Hepatocyte (in vitro differentiated cells): Measurements from ENCODE around the gene RAD51AP2. TPM values are rescaled to one million over a fixed set of nuclear protein-coding genes. Genes with fewer than 3 reads are reported as not detected.

ENCODE experiments used
- DNase-seq: peaks from one replicate; pipeline ENCODE4 v3.0.0-alpha.2; 2016; ENCODE audit warnings: low spot score
- H2AFZ ChIP-seq: fragments of 200-600 bp; sonication (generic); 2 replicates; pipeline ENCODE4 v1.6.0; 2016; ENCODE audit warnings: antibody characterized with exemption, mild to moderate bottlenecking
- H3K27ac ChIP-seq: fragments of 200-600 bp; sonication (generic); 2 replicates; pipeline ENCODE4 v1.5.1; 2016; ENCODE audit warnings: mild to moderate bottlenecking
- H3K27me3 ChIP-seq: fragments of 200-600 bp; sonication (generic); 2 replicates; pipeline ENCODE4 v1.6.1; 2016
- H3K36me3 ChIP-seq: fragments of 200-600 bp; sonication (generic); replicated peaks from 2 replicates; pipeline ENCODE4 v1.5.1; 2016; ENCODE audit warnings: low read depth; ENCODE audit not compliant: insufficient read depth
- H3K4me1 ChIP-seq: fragments of 200-600 bp; sonication (generic); 2 replicates; pipeline ENCODE4 v1.5.1; 2016; ENCODE audit warnings: mild to moderate bottlenecking, moderate library complexity; ENCODE audit not compliant: insufficient read depth
- H3K4me2 ChIP-seq: fragments of 200-600 bp; sonication (generic); 2 replicates; pipeline ENCODE4 v1.6.0; 2016
- H3K4me3 ChIP-seq: fragments of 200-600 bp; sonication (generic); 2 replicates; pipeline ENCODE4 v1.5.1; 2016; ENCODE audit warnings: mild to moderate bottlenecking
- H3K79me2 ChIP-seq: fragments of 200-600 bp; sonication (generic); 2 replicates; pipeline ENCODE4 v1.6.0; 2017; ENCODE audit warnings: mild to moderate bottlenecking
- H3K9me2 ChIP-seq: fragments of 200-600 bp; sonication (generic); replicated peaks from 2 replicates; pipeline ENCODE4 v1.6.0; 2017; ENCODE audit warnings: mild to moderate bottlenecking; ENCODE audit not compliant: insufficient read depth
- H3K9me3 ChIP-seq: fragments of 200-600 bp; sonication (generic); 2 replicates; pipeline ENCODE4 v1.5.1; 2016; ENCODE audit warnings: low read depth, mild to moderate bottlenecking
- H4K20me1 ChIP-seq: fragments of 200-600 bp; sonication (generic); 2 replicates; pipeline ENCODE4 v1.6.0; 2016; ENCODE audit warnings: mild to moderate bottlenecking; ENCODE audit not compliant: insufficient read depth, poor library complexity, severe bottlenecking
- EZH2 ChIP-seq: fragments of 200-600 bp; sonication (generic); IDR thresholded peaks from 2 replicates; pipeline ENCODE4 v1.6.1; 2016; ENCODE audit warnings: antibody characterized with exemption, mild to moderate bottlenecking, borderline replicate concordance
- EZH2phosphoT487 ChIP-seq: fragments of 200-600 bp; sonication (generic); IDR thresholded peaks from one replicate; pipeline ENCODE4 v1.6.1; 2018; ENCODE audit warnings: antibody characterized with exemption, mild to moderate bottlenecking, low read depth, moderate library complexity; ENCODE audit not compliant: unreplicated experiment, severe bottlenecking
- WGBS: methylation state at CpG from one replicate; pipeline ENCODE4 v1.1.6; 2016; ENCODE audit warnings: low lambda C conversion rate; ENCODE audit errors: missing lambda C conversion rate; 5-methylcytosine and 5-hydroxymethylcytosine counted together
- polyA plus RNA-seq: library from polyadenylated mRNA; unstranded; fragments of >200 nt; fragmentation: Nextera tagmentation; extraction: Ambion mirVana; gene quantifications from 2 replicates; pipeline ENCODE4 v1.2.1, GENCODE V29; 2016
- total RNA-seq: library from RNA; depleted of rRNA; stranded (reverse); fragments of >200 nt; gene quantifications from 2 replicates; pipeline ENCODE4 v1.2.3, GENCODE V29; 2014
- TF ChIP-seq, protein P1 (sequence below): fragments of 200-600 bp; sonication (generic); IDR thresholded peaks from 2 replicates; pipeline ENCODE4 v1.5.1; 2016; ENCODE audit warnings: antibody characterized with exemption, mild to moderate bottlenecking; ENCODE audit not compliant: poor library complexity

The RAD51AP2 gene
- total and polyA plus RNA-seq, 2 experiments from 2014 or later = 0.21 to 0.40 TPM

DNA sequence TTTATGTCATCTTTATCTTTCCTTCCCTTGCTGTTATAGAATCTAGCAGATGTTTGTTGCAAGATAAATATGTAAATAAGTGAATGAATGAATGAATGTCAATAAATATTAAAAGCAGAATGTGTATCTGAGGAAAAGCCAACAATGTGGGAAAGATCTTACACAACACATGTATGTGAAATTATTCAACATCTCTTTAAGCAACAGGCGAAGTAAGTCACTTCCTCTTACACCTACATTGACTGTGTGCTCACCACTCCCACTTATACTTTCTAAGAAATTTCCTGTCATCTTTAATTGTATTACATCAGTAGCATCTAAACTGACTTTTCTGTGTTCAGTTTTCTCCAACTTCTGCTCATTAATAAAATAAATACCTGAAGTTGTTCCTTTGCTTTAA is 43.0 kb downstream of the RAD51AP2 start:
- Histone ChIP-seq H2AFZ (no peak overlapping the region), H3K4me3 (no peak overlapping the region), H3K9me2 (no peaks in the 10 kb centered on the region), H3K4me1 (peaks cover 3% of the 10 kb centered on the region), H3K4me2 (no peak overlapping the region), H3K36me3 (no peaks in the 10 kb centered on the region), H3K79me2 (no peaks in the 10 kb centered on the region), H3K9me3 (peaks cover 3% of the 10 kb centered on the region), H3K27ac (no peak overlapping the region), H3K27me3 (no peaks in the 10 kb centered on the region), H4K20me1 (no peaks in the 10 kb centered on the region)
- TF ChIP-seq EZH2phosphoT487 (no peak), EZH2 (no peak)
- TF ChIP-seq, protein P1, sequence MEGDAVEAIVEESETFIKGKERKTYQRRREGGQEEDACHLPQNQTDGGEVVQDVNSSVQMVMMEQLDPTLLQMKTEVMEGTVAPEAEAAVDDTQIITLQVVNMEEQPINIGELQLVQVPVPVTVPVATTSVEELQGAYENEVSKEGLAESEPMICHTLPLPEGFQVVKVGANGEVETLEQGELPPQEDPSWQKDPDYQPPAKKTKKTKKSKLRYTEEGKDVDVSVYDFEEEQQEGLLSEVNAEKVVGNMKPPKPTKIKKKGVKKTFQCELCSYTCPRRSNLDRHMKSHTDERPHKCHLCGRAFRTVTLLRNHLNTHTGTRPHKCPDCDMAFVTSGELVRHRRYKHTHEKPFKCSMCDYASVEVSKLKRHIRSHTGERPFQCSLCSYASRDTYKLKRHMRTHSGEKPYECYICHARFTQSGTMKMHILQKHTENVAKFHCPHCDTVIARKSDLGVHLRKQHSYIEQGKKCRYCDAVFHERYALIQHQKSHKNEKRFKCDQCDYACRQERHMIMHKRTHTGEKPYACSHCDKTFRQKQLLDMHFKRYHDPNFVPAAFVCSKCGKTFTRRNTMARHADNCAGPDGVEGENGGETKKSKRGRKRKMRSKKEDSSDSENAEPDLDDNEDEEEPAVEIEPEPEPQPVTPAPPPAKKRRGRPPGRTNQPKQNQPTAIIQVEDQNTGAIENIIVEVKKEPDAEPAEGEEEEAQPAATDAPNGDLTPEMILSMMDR = no peak
- 86% methylated on average over 1 of the region's 1 CpG for WGBS
- DNase-seq = no peak

DNA sequence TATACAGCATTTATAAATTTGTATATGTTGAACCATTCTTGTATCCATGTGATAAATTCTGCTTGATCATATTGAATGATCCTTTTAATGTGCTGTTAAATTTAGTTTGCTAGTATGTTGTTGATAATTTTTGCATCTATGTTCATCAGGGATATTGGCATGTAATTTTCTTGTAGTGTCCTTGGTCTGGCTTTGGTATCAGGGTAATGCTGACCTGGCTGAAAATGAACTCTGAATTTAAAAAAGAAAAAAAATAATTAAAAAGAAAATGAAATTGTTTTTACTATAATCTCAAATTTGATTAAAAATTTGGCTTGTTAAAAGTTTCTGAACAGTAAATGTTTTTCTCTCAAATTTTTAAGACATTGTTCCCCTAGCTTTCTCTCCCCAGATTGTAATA is 46.3 kb downstream of the RAD51AP2 start:
- no peaks in the 10 kb centered on the region for H3K36me3 ChIP-seq

DNA sequence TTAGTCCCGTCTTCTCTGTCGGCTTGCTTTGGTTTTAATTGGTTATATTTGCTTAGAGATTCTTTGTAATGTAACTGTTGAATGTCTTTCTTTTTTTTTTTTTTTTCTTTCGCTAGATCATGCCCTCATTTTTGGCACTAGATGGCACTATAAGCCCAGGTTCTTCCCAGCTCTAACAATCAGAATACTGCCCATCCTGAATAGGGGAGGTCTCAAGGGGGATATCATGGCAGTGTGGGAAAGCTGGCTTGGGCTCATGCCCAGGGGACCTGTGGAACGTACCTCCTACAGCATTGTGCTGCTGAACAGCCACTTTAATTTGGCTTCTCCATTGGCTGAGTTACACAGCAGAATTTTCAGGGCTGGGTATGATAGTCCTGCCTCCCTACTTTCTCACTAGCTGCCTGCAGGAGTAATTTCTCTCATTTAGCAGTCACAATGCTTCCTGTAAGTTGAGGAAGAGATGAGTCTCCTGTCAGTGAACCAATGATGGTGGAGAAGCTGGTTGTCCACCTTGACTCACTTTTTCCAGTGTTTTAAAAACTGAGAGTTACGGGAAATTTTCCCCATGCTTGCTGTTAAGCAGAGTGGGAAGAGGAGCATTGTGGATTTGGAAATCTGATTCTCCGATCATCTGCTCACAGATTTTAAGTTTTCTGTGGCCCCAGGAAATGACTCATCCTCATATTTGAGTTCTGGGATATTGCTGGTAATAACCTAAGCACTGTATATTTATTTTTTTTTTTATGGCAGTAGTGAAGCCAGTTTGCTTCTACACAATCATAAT is 47.2 kb downstream of the RAD51AP2 start:
- no peaks in the 10 kb centered on the region for H3K4me1 ChIP-seq
- 79% methylated on average over 6 of the region's 6 CpGs for WGBS
- H3K4me2 ChIP-seq = no peak overlapping the region
- H3K36me3 ChIP-seq = no peaks in the 10 kb centered on the region
- H3K27me3 ChIP-seq = no peaks in the 10 kb centered on the region
- TF ChIP-seq EZH2 (no peak), EZH2phosphoT487 (no peak)
- TF ChIP-seq, protein P1 = peak; percentile 26
- H3K9me2 ChIP-seq = no peaks in the 10 kb centered on the region
- peaks cover 3% of the 10 kb centered on the region for H3K9me3 ChIP-seq
- no peak overlapping the region for H2AFZ ChIP-seq
- DNase-seq = no peak
- H4K20me1 ChIP-seq = no peaks in the 10 kb centered on the region
- H3K4me3 ChIP-seq = no peak overlapping the region
- no peaks in the 10 kb centered on the region for H3K79me2 ChIP-seq
- H3K27ac ChIP-seq = no peak overlapping the region

More for the DNA sequence above, 46.3 kb downstream of the RAD51AP2 start:
- Histone ChIP-seq H3K4me3 (no peak overlapping the region), H3K4me2 (no peak overlapping the region), H3K79me2 (no peaks in the 10 kb centered on the region), H3K9me2 (no peaks in the 10 kb centered on the region), H3K27ac (no peak overlapping the region), H3K4me1 (no peaks in the 10 kb centered on the region), H3K27me3 (no peaks in the 10 kb centered on the region), H2AFZ (no peak overlapping the region), H3K9me3 (peaks cover 3% of the 10 kb centered on the region), H4K20me1 (no peaks in the 10 kb centered on the region)
- DNase-seq = no peak
- TF ChIP-seq EZH2 = no peak
- no peak for TF ChIP-seq EZH2phosphoT487
- TF ChIP-seq, protein P1 = no peak
